MCF 10A (cell line): Measurements from ENCODE around the gene NFASC. TPM values are rescaled to one million over a fixed set of nuclear protein-coding genes. Genes with fewer than 3 reads are reported as not detected.

Source experiments
- BruUV-seq: library from RNA; stranded (reverse); fragments of 400-500 nt; replicated peaks from 2 replicates; lab custom pipeline; 2021; lab: Mats Ljungman, UMichigan
- CTCF ChIA-PET: fragments of 300-600 bp; sonication (Branson Sonifier 250); formaldehyde crosslinking; extraction: SDS; loops from one replicate; lab custom pipeline; 2021; ENCODE audit warnings: antibody characterized with exemption, inconsistent platforms; lab: Yijun Ruan, JAX
- POLR2A ChIA-PET: fragments of 300-600, 350-650 bp; sonication (Branson Sonifier 250); formaldehyde crosslinking; extraction: SDS; loops from one replicate; lab custom pipeline; 2020; ENCODE audit warnings: antibody characterized with exemption, inconsistent platforms; lab: Yijun Ruan, JAX
- DNase-seq: peaks from one replicate; pipeline ENCODE4 v3.0.0-alpha.2; 2018; ENCODE audit not compliant: unreplicated experiment
- H3K27ac Mint-ChIP-seq: one replicate; pipeline ENCODE4 v1.8.0; 2022; ENCODE audit warnings: mild to moderate bottlenecking, low read depth, mixed read lengths; ENCODE audit not compliant: unreplicated experiment
- H3K27me3 Mint-ChIP-seq: one replicate; pipeline ENCODE4 v1.8.0; 2022; ENCODE audit warnings: mixed read lengths; ENCODE audit not compliant: insufficient read depth, unreplicated experiment
- H3K36me3 Mint-ChIP-seq: one replicate; pipeline ENCODE4 v1.8.0; 2022; ENCODE audit warnings: mild to moderate bottlenecking, moderate library complexity, mixed read lengths; ENCODE audit not compliant: insufficient read depth, unreplicated experiment
- H3K4me1 Mint-ChIP-seq: one replicate; pipeline ENCODE4 v1.8.0; 2022; ENCODE audit warnings: mixed read lengths; ENCODE audit not compliant: insufficient read depth, unreplicated experiment
- H3K4me3 Mint-ChIP-seq: one replicate; pipeline ENCODE4 v1.8.0; 2022; ENCODE audit warnings: mild to moderate bottlenecking, moderate library complexity, mixed read lengths; ENCODE audit not compliant: unreplicated experiment
- H3K9me3 Mint-ChIP-seq: one replicate; pipeline ENCODE4 v1.8.0; 2022; ENCODE audit warnings: mixed read lengths; ENCODE audit not compliant: unreplicated experiment
- CTCF ChIP-seq: fragments of 200-600 bp; IDR thresholded peaks from one replicate; pipeline ENCODE4 v1.8.0; 2022; ENCODE audit warnings: antibody characterized with exemption, mild to moderate bottlenecking; ENCODE audit not compliant: unreplicated experiment
- intact Hi-C: fragments of 100-400 bp; cut with micrococcal nuclease; formaldehyde crosslinking; loops from 2 replicates; pipeline ENCODE4 v1.14.1; 2022
- total RNA-seq: library from RNA; stranded (reverse); gene quantifications from 2 replicates; pipeline ENCODE4 v1.2.3, GENCODE V29; 2022

The NFASC gene
- total RNA-seq, 1 experiment from 2014 or later: 0.98 TPM

- H3K36me3 Mint-ChIP-seq: no peaks in the 10 kb centered on the region
- intact Hi-C loops: loop anchor here (1.0 kb wide), 1 partner anchor 56 kb away; no protein-coding TSS in a partner anchor
- H3K9me3 Mint-ChIP-seq: no peaks in the 10 kb centered on the region
- H3K27ac Mint-ChIP-seq: no peak overlapping the region
- no TSS peak for BruUV-seq
- peak; percentile 47 for DNase-seq
- no peaks in the 10 kb centered on the region for H3K4me1 Mint-ChIP-seq
- H3K4me3 Mint-ChIP-seq: no peak overlapping the region
- peaks cover 21% of the 10 kb centered on the region for H3K27me3 Mint-ChIP-seq
- ChIA-PET POLR2A (no interaction called here), CTCF (interaction anchor here (0.7 to 1.6 kb wide), 6 partner anchors 17 to 344 kb away, joined by 3 to 9 read pairs (median 4); no protein-coding TSS in a partner anchor)
- no peak for TF ChIP-seq CTCF
Measured at GRCh38 chr1:204885790-204886189, 15.1 kb downstream of the NFASC start.

GRCh38 chr1:204887846-204888245, 17.2 kb downstream of the NFASC start:
- Mint-ChIP-seq H3K27me3 (peaks cover 26% of the 10 kb centered on the region), H3K9me3 (no peaks in the 10 kb centered on the region), H3K27ac (no peak overlapping the region), H3K4me3 (no peak overlapping the region), H3K36me3 (no peaks in the 10 kb centered on the region), H3K4me1 (no peaks in the 10 kb centered on the region)
- CTCF ChIA-PET: interaction anchor here (0.6 to 1.5 kb wide), 7 partner anchors 15 to 726 kb away, joined by 3 to 4 read pairs (median 3); no protein-coding TSS in a partner anchor
- no peak for DNase-seq
- POLR2A ChIA-PET: interaction anchor here (0.6 to 0.8 kb wide), 3 partner anchors 11 to 510 kb away, joined by 3 to 4 read pairs (median 3); no protein-coding TSS in a partner anchor
- intact Hi-C loops: no loop called here
- no peak for TF ChIP-seq CTCF
- no TSS peak for BruUV-seq

GRCh38 chr1:204888294-204888693, 17.6 kb downstream of the NFASC start:
- no TSS peak for BruUV-seq
- no peak for DNase-seq
- H3K27me3 Mint-ChIP-seq: peaks cover 31% of the 10 kb centered on the region
- H3K4me1 Mint-ChIP-seq: no peaks in the 10 kb centered on the region
- ChIA-PET CTCF (interaction anchor here (1.0 to 1.5 kb wide), 4 partner anchors 15 to 82 kb away, joined by 3 to 4 read pairs (median 3); no protein-coding TSS in a partner anchor), POLR2A (interaction anchor here (0.8 to 1.0 kb wide), 2 partner anchors 10 to 15 kb away, joined by 3 to 4 read pairs; no protein-coding TSS in a partner anchor)
- no peak overlapping the region for H3K27ac Mint-ChIP-seq
- H3K4me3 Mint-ChIP-seq: no peak overlapping the region
- H3K9me3 Mint-ChIP-seq: no peaks in the 10 kb centered on the region
- no peak for TF ChIP-seq CTCF
- H3K36me3 Mint-ChIP-seq: no peaks in the 10 kb centered on the region
- intact Hi-C loops: no loop called here

GRCh38 chr1:204889681-204890383, 19.2 kb downstream of the NFASC start:
- ChIA-PET POLR2A (no interaction called here), CTCF (interaction anchor here (0.6 to 0.7 kb wide), 5 partner anchors 75 to 580 kb away, joined by 3 to 8 read pairs (median 3); no protein-coding TSS in a partner anchor)
- no TSS peak for BruUV-seq
- H3K27me3 Mint-ChIP-seq: peaks cover 45% of the 10 kb centered on the region
- no peak overlapping the region for H3K4me3 Mint-ChIP-seq
- H3K9me3 Mint-ChIP-seq: no peaks in the 10 kb centered on the region
- intact Hi-C loops: no loop called here
- DNase-seq: no peak
- TF ChIP-seq CTCF: no peak
- H3K27ac Mint-ChIP-seq: no peak overlapping the region
- H3K4me1 Mint-ChIP-seq: peaks cover 5% of the 10 kb centered on the region
- H3K36me3 Mint-ChIP-seq: no peaks in the 10 kb centered on the region
